ENCODE results near the gene PPRC1. TPM values are rescaled to one million over a fixed set of nuclear protein-coding genes. Genes with fewer than 3 reads are reported as not detected.

The PPRC1 gene
- polyA plus RNA-seq, 2 donors = 23.4 TPM

DNA sequence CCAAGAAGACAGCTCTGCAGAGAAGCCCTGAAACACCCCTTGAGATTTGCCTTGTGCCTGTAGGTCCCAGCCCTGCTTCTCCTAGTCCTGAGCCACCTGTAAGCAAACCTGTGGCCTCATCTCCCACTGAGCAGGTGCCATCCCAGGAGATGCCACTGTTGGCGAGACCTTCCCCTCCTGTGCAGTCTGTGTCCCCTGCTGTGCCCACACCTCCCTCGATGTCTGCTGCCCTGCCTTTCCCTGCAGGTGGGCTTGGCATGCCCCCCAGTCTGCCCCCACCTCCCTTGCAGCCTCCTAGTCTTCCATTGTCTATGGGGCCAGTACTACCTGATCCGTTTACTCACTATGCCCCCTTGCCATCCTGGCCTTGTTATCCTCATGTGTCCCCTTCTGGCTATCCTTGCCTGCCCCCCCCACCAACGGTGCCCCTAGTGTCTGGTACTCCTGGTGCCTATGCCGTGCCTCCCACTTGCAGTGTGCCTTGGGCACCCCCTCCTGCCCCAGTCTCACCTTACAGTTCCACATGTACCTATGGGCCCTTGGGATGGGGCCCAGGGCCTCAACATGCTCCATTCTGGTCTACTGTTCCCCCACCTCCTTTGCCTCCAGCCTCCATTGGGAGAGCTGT, 8.2 kb downstream of the PPRC1 start:
- H3K4me3 ChIP-seq (ENCODE audit: low read depth in 1 of 2, low read length in 2 of 2) = no peak overlapping the region
- no peaks in the 10 kb centered on the region for H3K9me3 ChIP-seq (ENCODE audit: control insufficient read depth in 2 of 2, insufficient read depth in 1 of 2, low read depth in 1 of 2, low read length in 1 of 2)
- no peaks in the 10 kb centered on the region for H3K27me3 ChIP-seq (ENCODE audit: control insufficient read depth in 1 of 2, insufficient read depth in 2 of 2, low read length in 2 of 2)
- WGBS, 2 donors = 90 to 91% methylated on average over 5 of the region's 5 CpGs
- peaks cover 35 to 48% of the 10 kb centered on the region in 2 donors for H3K36me3 ChIP-seq (ENCODE audit: control insufficient read depth in 2 of 2, insufficient read depth in 2 of 2, low read length in 1 of 2)
- H3K4me1 ChIP-seq (ENCODE audit: control insufficient read depth in 2 of 2, insufficient read depth in 2 of 2, low read length in 1 of 2) = peaks cover 0 to 9% of the 10 kb centered on the region in 2 donors
- H3K27ac ChIP-seq (ENCODE audit: low read depth in 2 of 2, low read length in 1 of 2) = no peak overlapping the region

DNA sequence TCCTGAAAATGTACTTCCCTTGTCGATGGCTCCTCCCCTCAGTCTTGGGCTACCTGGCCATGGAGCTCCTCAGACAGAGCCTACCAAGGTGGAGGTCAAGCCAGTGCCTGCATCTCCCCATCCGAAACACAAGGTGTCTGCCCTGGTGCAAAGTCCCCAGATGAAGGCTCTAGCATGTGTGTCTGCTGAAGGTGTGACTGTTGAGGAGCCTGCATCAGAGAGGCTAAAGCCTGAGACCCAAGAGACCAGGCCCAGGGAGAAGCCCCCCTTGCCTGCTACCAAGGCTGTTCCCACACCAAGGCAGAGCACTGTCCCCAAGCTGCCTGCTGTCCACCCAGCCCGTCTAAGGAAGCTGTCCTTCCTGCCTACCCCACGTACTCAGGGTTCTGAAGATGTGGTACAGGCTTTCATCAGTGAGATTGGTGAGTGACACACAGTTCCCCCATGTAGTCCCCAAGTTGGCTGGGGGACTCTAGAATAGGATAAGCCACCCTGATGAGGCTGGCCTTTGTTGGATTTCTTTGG, 8.8 kb downstream of the PPRC1 start:
- Histone ChIP-seq H3K27me3 (ENCODE audit: control insufficient read depth in 1 of 2, insufficient read depth in 2 of 2, low read length in 2 of 2) (no peaks in the 10 kb centered on the region), H3K4me1 (ENCODE audit: control insufficient read depth in 2 of 2, insufficient read depth in 2 of 2, low read length in 1 of 2) (peaks cover under 1 to 7% of the 10 kb centered on the region in 2 donors), H3K27ac (ENCODE audit: low read depth in 2 of 2, low read length in 1 of 2) (no peak overlapping the region), H3K4me3 (ENCODE audit: low read depth in 1 of 2, low read length in 2 of 2) (no peak overlapping the region), H3K9me3 (ENCODE audit: control insufficient read depth in 2 of 2, insufficient read depth in 1 of 2, low read depth in 1 of 2, low read length in 1 of 2) (no peaks in the 10 kb centered on the region), H3K36me3 (ENCODE audit: control insufficient read depth in 2 of 2, insufficient read depth in 2 of 2, low read length in 1 of 2) (peaks cover 39 to 50% of the 10 kb centered on the region in 2 donors)
- 88 to 92% methylated on average over 4 of the region's 4 CpGs for WGBS, 2 donors

DNA sequence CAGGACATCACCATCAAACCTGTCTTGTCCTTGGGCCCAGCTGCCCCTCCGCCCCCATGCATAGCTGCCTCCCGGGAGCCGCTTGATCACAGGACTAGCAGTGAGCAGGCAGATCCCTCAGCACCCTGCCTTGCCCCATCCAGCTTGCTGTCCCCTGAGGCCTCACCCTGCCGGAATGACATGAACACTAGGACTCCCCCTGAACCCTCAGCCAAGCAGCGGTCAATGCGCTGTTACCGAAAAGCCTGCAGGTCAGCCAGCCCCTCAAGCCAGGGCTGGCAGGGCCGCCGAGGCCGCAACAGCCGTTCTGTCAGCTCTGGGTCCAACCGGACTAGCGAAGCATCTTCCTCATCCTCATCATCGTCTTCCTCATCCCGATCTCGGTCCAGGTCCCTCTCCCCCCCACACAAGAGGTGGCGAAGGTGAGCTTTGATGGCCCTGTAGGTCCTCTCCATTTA, 14.2 kb downstream of the PPRC1 start:
- Histone ChIP-seq H3K9me3 (ENCODE audit: control insufficient read depth in 2 of 2, insufficient read depth in 1 of 2, low read depth in 1 of 2, low read length in 1 of 2) (no peaks in the 10 kb centered on the region), H3K27me3 (ENCODE audit: control insufficient read depth in 1 of 2, insufficient read depth in 2 of 2, low read length in 2 of 2) (no peaks in the 10 kb centered on the region), H3K36me3 (ENCODE audit: control insufficient read depth in 2 of 2, insufficient read depth in 2 of 2, low read length in 1 of 2) (peaks cover 19 to 29% of the 10 kb centered on the region in 2 donors), H3K4me3 (ENCODE audit: low read depth in 1 of 2, low read length in 2 of 2) (no peak overlapping the region), H3K27ac (ENCODE audit: low read depth in 2 of 2, low read length in 1 of 2) (no peak overlapping the region), H3K4me1 (ENCODE audit: control insufficient read depth in 2 of 2, insufficient read depth in 2 of 2, low read length in 1 of 2) (peaks cover 0 to 3% of the 10 kb centered on the region in 2 donors)
- WGBS, 2 donors = 92 to 93% methylated on average over 17 of the region's 17 CpGs

DNA sequence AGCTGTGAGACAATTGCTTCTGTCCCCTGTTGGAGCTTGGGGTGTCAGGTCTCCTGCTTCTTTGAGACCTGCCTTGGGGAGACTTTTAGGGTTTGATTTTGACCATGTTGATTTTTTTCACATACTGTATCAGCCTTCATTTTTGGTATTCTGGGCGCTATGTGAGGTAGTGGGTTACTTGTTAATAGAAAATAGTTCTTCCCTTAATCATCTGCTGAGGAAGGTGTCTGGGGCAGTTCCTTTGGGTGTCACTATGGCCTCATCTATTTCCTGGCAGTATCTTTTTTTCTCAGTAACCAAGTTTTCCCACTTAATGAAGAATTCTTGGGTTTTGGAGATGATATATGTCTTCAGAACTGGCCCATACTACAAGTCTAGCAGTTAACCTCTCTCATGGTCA, 14.7 kb downstream of the PPRC1 start:
- 95 to 98% methylated on average over 1 of the region's 1 CpG for WGBS, 2 donors

DNA sequence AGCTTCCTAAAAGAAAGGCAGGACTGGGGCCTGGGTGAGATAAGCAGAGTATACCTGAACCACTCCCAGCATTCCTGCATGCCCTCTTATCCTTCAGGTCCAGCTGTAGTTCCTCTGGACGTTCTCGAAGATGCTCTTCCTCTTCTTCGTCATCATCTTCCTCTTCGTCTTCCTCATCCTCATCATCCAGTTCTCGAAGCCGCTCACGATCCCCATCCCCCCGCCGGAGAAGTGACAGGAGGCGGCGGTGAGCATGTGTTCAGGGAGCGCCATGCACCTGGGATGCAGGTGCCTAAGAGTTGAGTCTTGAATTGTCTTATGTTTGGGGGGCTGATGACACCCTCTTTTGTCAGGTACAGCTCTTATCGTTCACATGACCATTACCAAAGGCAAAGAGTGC, 15.4 kb downstream of the PPRC1 start:
- Histone ChIP-seq H3K9me3 (ENCODE audit: control insufficient read depth in 2 of 2, insufficient read depth in 1 of 2, low read depth in 1 of 2, low read length in 1 of 2) (no peaks in the 10 kb centered on the region), H3K36me3 (ENCODE audit: control insufficient read depth in 2 of 2, insufficient read depth in 2 of 2, low read length in 1 of 2) (peaks cover 19 to 27% of the 10 kb centered on the region in 2 donors), H3K4me1 (ENCODE audit: control insufficient read depth in 2 of 2, insufficient read depth in 2 of 2, low read length in 1 of 2) (peaks cover 0 to 3% of the 10 kb centered on the region in 2 donors), H3K27ac (ENCODE audit: low read depth in 2 of 2, low read length in 1 of 2) (no peak overlapping the region), H3K4me3 (ENCODE audit: low read depth in 1 of 2, low read length in 2 of 2) (no peak overlapping the region), H3K27me3 (ENCODE audit: control insufficient read depth in 1 of 2, insufficient read depth in 2 of 2, low read length in 2 of 2) (no peaks in the 10 kb centered on the region)
- WGBS, 2 donors = 94 to 95% methylated on average over 13 of the region's 13 CpGs

More for the DNA sequence above, 14.7 kb downstream of the PPRC1 start:
- H3K9me3 ChIP-seq (ENCODE audit: control insufficient read depth in 2 of 2, insufficient read depth in 1 of 2, low read depth in 1 of 2, low read length in 1 of 2) = no peaks in the 10 kb centered on the region
- H3K27ac ChIP-seq (ENCODE audit: low read depth in 2 of 2, low read length in 1 of 2) = no peak overlapping the region
- H3K36me3 ChIP-seq (ENCODE audit: control insufficient read depth in 2 of 2, insufficient read depth in 2 of 2, low read length in 1 of 2) = peaks cover 19 to 29% of the 10 kb centered on the region in 2 donors
- no peak overlapping the region for H3K4me3 ChIP-seq (ENCODE audit: low read depth in 1 of 2, low read length in 2 of 2)
- no peaks in the 10 kb centered on the region for H3K27me3 ChIP-seq (ENCODE audit: control insufficient read depth in 1 of 2, insufficient read depth in 2 of 2, low read length in 2 of 2)
- H3K4me1 ChIP-seq (ENCODE audit: control insufficient read depth in 2 of 2, insufficient read depth in 2 of 2, low read length in 1 of 2) = peaks cover 0 to 3% of the 10 kb centered on the region in 2 donors

DNA sequence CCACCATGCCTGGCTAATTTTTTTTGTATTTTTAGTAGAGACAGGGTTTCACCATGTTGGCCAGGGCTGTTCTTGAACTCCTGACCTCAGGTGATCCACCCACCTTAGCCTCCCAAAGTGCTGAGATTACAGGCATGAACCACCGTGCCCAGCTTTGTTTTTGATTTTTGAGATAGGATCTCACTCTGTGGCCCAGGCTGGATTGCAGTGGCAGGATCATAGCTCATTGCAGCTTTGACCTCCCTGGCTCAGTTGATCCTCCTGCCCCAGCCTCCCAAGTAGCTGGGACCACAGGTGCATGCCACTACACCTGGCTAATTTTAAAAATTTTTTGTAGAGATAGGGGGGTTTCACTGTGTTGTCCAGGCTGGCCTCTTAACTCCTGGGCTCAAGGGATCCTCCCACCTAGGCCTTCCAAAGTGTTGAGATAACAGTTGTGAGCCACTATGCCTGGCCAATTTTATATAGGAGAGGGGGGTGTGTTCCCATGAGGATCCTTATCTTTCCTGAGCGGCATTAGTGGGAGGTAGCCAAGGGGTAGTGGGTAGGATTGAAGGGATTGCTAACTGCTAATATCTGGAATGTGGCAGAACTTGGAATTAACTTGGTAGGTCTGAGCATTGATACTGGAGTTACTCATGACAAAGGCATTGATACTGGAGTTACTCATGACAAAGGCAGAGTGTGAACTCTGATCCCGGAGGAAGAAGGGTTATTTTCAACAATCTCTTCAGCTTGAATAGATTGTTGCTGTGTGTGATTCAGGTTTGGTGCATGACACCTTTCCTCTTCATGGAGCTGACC, 18.3 kb downstream of the PPRC1 start:
- Histone ChIP-seq H3K27ac (ENCODE audit: low read depth in 2 of 2, low read length in 1 of 2) (peak overlapping the region; percentile 96 to 98), H3K36me3 (ENCODE audit: control insufficient read depth in 2 of 2, insufficient read depth in 2 of 2, low read length in 1 of 2) (peaks cover 14 to 19% of the 10 kb centered on the region in 2 donors), H3K27me3 (ENCODE audit: control insufficient read depth in 1 of 2, insufficient read depth in 2 of 2, low read length in 2 of 2) (no peaks in the 10 kb centered on the region), H3K4me3 (ENCODE audit: low read depth in 1 of 2, low read length in 2 of 2) (peak overlapping the region; percentile 43 to 95), H3K4me1 (ENCODE audit: control insufficient read depth in 2 of 2, insufficient read depth in 2 of 2, low read length in 1 of 2) (peaks cover 0 to 3% of the 10 kb centered on the region in 2 donors), H3K9me3 (ENCODE audit: control insufficient read depth in 2 of 2, insufficient read depth in 1 of 2, low read depth in 1 of 2, low read length in 1 of 2) (no peaks in the 10 kb centered on the region)
- 66 to 71% methylated on average over 3 of the region's 3 CpGs for WGBS, 2 donors

DNA sequence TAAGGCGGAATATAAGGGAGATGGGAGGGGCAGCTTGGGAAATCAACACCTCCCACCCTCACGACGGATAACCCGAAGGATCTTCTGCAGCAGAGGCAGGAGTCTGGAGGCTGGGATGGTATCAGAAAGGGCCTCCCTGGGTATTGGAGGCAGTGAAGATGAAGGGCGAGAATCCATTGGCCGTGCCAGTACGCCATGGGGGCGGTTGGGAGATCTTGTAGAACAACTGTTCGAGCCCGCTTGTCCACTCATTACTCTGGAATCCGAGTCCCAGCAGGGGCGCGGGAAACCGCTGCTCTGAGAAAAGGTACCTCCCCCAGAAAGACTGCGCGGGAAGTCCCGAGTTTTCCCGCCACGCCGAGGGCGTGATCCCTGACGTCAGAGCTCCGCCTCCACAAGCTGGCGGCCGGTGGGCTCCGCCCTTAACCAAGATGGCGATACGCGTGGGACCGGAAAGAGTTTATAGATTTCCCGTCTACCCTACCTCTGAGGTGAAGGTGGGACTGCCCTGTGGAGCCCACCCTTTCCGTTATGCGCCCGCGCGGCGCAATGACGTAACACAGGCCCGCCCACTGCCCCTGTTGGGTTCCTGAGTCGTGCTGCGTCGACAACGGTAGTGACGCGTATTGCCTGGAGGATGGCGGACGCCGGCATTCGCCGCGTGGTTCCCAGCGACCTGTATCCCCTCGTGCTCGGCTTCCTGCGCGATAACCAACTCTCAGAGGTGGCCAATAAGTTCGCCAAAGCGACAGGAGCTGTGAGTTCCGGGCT, 19.1 kb downstream of the PPRC1 start, which contains the start of gene NOLC1:
TSS of gene NOLC1 (plus strand) at position 616 of the 771 bp plus-strand sequence. CDS start at position 638, 22 bp downstream.
- peaks cover 7 to 15% of the 10 kb centered on the region in 2 donors for H3K36me3 ChIP-seq (ENCODE audit: control insufficient read depth in 2 of 2, insufficient read depth in 2 of 2, low read length in 1 of 2)
- H3K27me3 ChIP-seq (ENCODE audit: control insufficient read depth in 1 of 2, insufficient read depth in 2 of 2, low read length in 2 of 2) = no peaks in the 10 kb centered on the region
- H3K27ac ChIP-seq (ENCODE audit: low read depth in 2 of 2, low read length in 1 of 2) = peak within 1 kb of the TSS; percentile 96 to 98
- H3K4me3 ChIP-seq (ENCODE audit: low read depth in 1 of 2, low read length in 2 of 2) = peak within 1 kb of the TSS; percentile 83 to 95
- no peaks in the 10 kb centered on the region for H3K9me3 ChIP-seq (ENCODE audit: control insufficient read depth in 2 of 2, insufficient read depth in 1 of 2, low read depth in 1 of 2, low read length in 1 of 2)
- no peaks in the 10 kb centered on the region for H3K4me1 ChIP-seq (ENCODE audit: control insufficient read depth in 2 of 2, insufficient read depth in 2 of 2, low read length in 1 of 2)
- 3 to 4% methylated on average over 59 of the region's 59 CpGs for WGBS, 2 donors

DNA sequence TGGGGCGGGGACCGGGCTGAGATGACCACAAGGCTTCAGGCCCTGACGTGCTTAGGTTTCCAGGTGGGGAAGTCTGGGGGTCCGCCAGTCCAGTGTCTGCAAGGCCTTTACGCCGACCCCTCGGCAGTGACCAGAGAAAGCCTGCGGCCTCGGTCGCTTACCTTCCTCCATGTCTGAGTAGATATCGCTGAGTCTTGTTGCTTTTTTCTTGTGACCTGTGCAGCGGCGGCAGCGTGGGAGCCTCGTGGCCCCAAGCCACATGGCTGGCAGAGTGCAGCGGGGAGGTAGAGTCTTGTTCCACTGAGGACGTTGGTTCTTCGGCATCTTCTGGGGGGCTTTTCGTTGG, 19.7 kb downstream of the PPRC1 start:
- H3K4me3 ChIP-seq (ENCODE audit: low read depth in 1 of 2, low read length in 2 of 2) = peak overlapping the region; percentile 83 to 95
- peak overlapping the region; percentile 96 to 98 for H3K27ac ChIP-seq (ENCODE audit: low read depth in 2 of 2, low read length in 1 of 2)
- 0 to 1% methylated on average over 19 of the region's 19 CpGs for WGBS, 2 donors
- no peaks in the 10 kb centered on the region for H3K4me1 ChIP-seq (ENCODE audit: control insufficient read depth in 2 of 2, insufficient read depth in 2 of 2, low read length in 1 of 2)
- H3K27me3 ChIP-seq (ENCODE audit: control insufficient read depth in 1 of 2, insufficient read depth in 2 of 2, low read length in 2 of 2) = no peaks in the 10 kb centered on the region
- no peaks in the 10 kb centered on the region for H3K9me3 ChIP-seq (ENCODE audit: control insufficient read depth in 2 of 2, insufficient read depth in 1 of 2, low read depth in 1 of 2, low read length in 1 of 2)
- H3K36me3 ChIP-seq (ENCODE audit: control insufficient read depth in 2 of 2, insufficient read depth in 2 of 2, low read length in 1 of 2) = peaks cover 11 to 17% of the 10 kb centered on the region in 2 donors

DNA sequence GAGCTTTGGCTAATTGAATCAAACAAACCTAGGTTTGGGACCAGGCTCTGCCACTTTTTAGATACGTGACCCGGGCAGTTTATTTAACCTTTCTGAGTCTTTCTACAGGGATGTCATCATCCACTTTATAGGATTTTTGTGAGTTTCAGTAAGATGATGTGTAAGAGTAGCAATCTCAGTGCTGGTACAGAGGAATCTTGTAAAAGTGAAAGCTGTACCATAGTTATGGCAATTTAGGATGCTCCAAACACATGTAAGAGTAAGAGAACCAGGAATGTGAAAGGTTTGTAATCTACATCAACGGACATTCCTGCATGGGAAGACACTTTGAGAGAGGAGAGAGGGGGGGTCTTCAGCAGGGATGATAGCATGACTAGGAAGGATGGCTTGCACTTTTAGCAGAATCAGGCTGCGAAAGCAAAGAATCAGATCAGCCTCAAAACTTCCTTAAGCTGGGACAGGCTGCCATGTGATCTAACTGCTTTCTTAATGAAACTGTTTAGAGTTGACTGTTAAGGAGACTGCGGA, 20.3 kb downstream of the PPRC1 start:
- WGBS, 2 donors = 30 to 32% methylated on average over 5 of the region's 5 CpGs
- H3K27ac ChIP-seq (ENCODE audit: low read depth in 2 of 2, low read length in 1 of 2) = peak overlapping the region in 1 of 2 donors; percentile 96
- H3K9me3 ChIP-seq (ENCODE audit: control insufficient read depth in 2 of 2, insufficient read depth in 1 of 2, low read depth in 1 of 2, low read length in 1 of 2) = no peaks in the 10 kb centered on the region
- H3K4me3 ChIP-seq (ENCODE audit: low read depth in 1 of 2, low read length in 2 of 2) = peak overlapping the region; percentile 83 to 95
- H3K36me3 ChIP-seq (ENCODE audit: control insufficient read depth in 2 of 2, insufficient read depth in 2 of 2, low read length in 1 of 2) = peaks cover 11 to 23% of the 10 kb centered on the region in 2 donors
- no peaks in the 10 kb centered on the region for H3K4me1 ChIP-seq (ENCODE audit: control insufficient read depth in 2 of 2, insufficient read depth in 2 of 2, low read length in 1 of 2)
- no peaks in the 10 kb centered on the region for H3K27me3 ChIP-seq (ENCODE audit: control insufficient read depth in 1 of 2, insufficient read depth in 2 of 2, low read length in 2 of 2)

Data from esophagus (tissue), 2 donors.